HG03064 (cell line): Measurements from ENCODE around the gene ABHD12B.

Source experiments
- ATAC-seq: cut with Tn5 transposase; IDR thresholded peaks from one replicate; pipeline ENCODE4 v1.9.1; 2021; ENCODE audit warnings: low read depth; ENCODE audit not compliant: unreplicated experiment

Gene ABHD12B, protein sequence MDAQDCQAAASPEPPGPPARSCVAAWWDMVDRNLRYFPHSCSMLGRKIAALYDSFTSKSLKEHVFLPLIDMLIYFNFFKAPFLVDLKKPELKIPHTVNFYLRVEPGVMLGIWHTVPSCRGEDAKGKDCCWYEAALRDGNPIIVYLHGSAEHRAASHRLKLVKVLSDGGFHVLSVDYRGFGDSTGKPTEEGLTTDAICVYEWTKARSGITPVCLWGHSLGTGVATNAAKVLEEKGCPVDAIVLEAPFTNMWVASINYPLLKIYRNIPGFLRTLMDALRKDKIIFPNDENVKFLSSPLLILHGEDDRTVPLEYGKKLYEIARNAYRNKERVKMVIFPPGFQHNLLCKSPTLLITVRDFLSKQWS

DNA sequence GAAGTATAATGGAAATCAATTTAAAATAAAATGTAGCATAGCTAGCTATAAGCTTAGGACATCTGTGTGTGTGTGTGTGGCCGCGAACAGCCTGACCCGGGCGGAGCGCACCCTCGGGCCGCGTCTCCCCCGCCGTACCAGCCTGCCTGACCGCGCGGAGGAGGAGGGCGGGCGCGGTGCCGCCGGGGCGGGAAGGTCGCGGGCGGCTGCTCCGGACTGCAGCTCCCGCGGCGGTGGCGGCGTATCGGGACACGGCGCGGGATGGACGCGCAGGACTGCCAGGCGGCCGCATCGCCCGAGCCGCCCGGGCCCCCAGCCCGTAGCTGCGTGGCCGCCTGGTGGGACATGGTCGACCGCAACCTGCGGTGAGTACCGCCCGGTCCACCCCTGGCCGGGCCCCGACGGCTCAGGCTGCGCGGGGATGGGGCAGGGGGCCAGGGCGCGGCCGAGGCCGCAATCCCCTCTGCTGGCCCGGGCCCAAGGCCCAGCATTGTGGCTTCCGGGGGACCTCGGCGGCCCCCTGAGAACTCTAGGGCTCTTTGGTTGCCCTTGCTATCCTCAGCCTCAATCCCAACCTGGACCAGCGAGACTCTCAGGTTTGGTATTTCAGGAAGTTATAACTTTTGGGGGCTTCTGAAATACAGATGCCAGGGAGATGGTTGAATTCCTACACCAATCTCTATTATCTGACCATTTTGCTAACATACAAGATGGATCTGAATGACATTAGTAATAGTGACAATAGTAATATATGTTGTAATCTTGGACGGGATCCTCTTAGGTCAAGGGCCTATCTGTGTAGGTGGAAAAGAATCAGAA is at the start of gene ABHD12B:
TSS of gene ABHD12B (plus strand) at position 140 of the 819 bp plus-strand sequence. CDS start at position 262, 122 bp downstream.
- ATAC-seq = no peak

DNA sequence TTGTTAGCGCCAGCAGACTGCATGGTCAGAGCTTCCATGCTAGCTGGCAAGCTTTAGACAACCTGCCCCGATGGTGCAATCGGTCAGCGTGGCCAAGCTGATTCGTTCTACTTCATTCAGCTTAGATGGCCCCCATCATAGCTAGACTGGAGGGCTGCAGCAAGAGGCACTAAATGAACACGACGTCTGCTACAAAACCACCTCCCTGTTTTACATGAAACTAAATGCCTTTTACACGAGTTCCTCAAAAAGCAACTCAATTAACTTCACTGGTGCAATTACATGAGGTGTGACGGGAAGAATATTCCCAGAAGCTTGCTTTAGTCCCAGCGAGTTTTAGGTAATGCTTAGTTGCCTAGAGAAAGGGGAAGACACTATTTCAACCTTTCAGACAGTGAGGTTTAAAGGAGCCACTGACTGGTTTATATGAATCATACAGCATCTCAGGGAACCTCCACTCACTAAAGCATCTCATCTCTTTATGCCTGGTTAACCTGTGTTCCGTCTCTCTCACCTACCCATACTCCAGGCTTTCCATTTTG is 49.3 kb upstream of the ABHD12B start:
- no peak for ATAC-seq

DNA sequence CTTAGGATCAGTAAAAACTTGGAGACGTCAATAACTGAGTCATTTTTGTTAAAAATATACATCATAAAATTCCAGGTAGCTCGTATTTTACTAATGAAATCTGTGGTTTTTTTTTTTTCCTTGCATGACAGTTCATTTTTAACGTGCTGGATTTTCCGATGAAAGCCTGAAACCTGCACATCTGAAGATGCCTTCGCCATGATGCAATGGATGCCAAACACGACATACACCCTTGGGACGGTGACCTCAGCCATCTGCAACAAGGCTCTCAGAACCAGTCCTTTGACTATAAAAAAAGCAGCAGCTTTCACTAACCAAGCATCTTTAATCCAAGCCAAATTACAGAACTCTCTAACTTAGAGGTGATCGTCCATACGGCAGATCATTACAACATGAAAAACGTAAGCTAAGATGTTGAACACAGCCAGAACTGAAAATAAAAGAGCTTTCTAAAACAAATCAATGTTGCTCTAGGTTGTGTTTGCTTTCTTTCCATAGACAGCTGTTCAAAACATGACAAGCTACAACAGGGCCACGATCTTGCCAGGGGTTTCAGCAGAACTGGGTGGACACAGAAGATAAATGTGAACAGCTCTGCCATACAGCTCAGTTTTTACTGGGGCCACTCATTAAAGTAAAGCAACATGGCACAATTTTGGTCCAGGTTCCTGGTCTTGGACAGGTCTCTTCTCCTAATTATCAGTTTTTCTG is 48.6 kb upstream of the ABHD12B start:
- ATAC-seq = peak; percentile 11

DNA sequence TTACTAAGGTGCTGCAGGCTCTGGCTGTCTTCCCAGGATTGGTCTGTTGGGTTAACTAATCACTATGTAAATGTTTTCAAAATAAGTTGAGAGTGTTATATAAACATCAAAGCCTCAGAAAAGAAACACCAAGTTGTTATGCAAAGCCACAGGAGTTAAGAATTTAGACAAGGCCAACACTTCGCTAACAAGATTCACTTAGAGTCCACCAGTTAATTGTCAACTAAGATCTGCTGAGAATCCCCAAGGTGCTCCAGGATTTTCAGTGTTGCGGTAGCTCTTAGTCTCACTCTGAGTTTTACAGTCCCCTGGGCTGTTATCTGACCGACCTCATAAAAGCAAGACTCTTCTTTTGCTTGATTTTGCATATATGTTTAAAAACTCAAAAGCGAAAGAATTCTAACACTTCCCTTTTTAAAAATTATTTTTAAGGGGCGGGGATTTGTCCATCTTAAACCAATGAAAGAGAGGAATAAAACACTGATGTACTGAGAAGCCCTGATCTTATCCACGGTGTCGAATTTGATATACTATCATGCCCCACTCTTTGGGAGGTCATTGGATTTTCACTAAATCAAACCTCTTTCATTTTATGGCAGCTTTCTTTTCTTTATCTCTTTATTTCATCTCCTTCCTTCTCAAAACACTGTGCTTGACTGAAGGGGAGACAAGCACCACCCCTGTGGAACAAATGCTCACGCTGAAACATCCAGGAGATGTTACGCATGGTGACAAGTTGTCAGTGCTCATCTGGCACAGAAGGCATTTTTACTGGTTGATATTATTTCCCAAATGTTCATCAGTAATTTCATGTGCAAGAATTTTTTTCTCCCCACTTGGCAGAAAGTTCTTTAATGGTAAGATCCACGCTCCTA is 47.9 kb upstream of the ABHD12B start:
- ATAC-seq = peak; percentile 75

DNA sequence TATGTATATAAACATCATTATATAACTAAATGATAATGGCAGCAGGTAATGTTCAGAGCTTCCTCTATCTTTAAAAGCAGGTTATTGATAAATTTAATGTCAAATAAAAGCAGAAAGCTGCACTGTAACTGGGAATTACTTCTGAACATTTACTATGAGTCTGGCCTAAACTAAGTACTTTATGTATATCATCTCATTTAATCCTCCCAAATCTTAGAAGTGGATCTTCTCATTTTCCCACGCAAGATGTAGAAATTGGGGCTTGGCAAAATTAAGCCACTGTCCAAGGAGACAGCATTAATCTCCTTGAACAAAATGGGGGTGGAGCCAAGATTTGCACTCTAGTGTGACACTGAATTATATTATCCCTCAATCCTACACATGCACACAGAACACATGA is 46.5 kb upstream of the ABHD12B start:
- no peak for ATAC-seq

DNA sequence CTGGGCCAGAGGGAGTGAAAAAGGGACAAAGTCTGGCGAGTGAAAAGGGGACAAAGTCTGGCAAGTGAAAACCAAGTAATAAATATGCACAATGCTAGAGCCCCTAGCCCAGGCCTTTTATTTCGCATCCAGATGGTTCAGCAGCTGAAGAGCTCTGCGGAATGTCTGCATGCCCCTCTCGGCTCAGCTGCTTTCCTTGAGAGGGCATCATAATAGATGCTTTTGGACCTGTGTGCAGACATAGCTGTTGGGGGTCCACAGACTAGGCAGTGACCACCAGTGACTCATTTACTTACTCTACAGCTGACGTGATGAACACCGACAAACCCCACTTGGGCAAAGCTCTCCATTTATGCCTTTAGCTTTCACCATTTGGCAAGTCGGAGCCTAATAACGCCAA is 45.2 kb upstream of the ABHD12B start:
- no peak for ATAC-seq

DNA sequence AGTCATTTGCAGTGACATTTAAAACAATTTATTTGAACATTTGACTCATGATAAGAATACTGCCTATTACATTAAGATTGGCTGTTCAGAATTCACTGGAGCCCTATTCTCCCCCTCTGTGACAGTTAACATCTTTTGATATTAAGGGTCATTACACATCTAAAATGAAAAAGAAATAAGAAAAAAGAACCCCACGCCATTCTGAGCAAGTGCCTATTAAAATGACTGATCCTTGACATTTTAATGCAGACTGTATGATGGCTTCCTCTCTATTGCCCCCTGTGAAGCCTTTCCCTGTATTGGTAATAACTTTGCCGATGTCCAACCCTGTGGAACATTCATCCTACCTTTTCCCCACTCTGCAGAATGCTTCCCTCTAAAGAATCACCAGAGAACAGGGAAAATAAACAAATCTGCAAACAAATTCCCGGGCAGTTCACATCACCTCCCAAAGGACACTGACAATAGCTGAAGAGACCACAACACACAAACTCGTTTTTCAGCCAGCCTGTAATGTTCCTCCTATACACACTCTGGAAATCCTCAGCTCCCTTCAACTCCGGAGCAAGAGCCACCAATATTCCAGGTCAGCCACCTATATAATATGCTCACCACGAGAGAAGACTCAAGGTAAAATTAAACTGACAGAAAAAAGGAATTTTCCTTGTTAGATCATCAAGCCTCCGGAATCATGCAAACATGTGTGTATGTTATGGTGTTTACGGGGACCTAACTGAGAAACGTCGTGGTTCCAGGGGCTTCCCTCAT is 42.9 kb upstream of the ABHD12B start:
- ATAC-seq = no peak

DNA sequence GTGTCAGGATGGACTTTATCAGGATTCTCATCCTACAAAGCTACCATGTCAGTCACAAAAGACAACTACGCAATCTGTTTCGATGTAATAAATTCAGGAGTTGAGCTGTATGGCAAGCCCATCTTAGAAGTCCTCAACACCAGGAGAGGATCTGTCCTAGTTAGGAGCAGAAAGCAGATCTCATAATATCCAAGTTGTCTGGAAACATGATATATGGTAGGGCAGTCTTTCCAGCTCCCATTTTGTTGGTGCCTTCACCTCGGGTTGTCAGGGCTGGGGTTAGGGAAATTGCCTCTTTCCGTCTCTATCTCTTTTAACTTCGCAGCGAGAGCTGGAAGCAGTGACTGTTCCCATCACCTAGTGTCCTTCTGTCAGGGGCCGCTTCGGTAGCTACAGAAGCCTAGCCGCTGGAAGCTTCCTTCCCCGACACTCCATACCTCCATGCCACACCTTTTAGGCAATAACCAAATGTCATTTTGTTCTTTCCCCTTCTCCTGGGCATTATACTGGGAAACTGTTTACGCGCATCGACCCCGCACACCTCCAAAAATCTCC is 42.3 kb upstream of the ABHD12B start:
- ATAC-seq = no peak

DNA sequence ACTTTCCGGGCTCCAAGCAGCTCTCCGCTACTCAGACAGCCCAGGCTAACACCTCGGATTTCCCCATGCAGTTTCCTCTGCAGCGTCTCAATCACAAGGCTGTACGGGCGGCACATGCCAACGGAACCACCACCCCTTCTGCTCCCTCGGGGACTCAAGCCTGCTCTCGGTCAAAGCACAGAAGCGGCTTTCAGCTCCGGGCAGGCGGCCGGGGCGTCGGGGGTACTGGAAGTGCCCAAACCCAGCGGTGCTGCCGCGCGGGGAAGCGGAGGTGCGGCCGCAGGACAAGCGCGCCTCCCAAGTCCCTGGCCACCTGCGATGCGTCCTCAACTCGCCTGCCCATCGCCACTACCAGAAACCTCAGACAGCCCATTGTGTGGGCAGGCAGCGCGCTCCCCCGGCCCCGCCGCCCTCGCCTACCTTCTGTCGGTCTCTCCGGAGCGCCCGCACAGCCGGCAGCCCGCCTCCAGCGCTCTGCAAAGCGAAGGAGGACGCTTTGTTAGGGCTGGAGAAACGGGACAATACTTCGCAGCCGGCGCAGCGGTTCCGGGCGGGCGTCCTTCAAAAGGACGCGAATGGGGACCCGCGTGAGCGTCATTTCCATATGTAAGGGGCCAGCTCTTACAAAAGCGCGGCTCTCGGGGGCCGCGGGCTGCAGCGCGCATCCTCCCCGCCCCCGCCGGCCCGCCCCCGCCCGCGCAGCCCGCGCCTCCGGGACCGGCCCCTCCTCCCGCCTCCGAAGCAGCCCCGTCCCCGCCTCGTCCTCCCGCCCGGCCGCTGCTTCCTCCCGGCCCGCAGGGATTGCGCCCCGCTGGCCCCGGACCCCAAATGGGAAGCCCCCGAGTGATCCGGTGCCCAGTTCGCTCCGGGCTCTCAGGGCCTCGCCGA is 41.6 kb upstream of the ABHD12B start:
- peak; percentile 37 for ATAC-seq

DNA sequence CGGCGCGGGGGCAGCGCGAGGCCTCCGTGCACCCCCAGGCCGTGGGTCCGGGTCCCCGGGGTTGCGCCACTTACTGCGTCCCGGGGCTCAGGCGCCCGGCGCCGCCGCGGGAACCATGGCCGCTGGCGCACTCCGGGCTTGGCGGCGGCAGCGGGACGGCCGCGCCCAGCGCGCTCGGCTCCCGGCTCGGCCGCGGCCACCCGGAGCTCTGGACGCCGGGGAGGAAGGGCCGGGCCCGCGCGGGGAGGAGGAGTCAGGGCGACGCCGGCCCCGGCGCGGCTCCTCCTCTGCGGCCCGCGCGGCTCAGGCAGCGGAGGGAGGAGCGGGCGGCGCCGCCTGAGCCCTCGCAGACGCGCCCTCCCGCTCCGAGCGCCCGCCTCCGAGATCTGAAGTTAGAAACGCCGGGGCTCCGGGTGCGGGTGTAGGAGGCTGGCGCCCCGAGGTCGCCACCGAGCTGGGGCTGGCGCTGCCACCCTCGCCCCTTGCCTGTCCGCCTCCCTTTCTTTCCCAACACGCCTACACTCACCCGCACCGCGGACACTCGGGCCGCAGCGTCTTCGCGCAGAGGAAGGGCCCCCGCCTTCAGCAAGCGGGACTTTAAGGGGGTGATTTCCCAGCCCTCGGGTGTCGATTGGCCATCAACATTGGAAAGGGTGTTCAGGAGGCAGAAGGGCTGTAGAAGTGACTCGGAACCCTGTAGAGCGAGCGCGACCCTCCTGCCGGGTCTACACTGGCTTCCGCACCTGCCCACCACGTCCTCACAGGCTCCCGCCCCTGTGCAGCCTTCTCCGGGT is 40.7 kb upstream of the ABHD12B start, which contains the start of gene NIN:
TSS of gene NIN (minus strand) at position 231 of the 794 bp plus-strand sequence. CDS start 9,106 bp downstream, outside the sequence.
- peak; percentile 74 for ATAC-seq

DNA sequence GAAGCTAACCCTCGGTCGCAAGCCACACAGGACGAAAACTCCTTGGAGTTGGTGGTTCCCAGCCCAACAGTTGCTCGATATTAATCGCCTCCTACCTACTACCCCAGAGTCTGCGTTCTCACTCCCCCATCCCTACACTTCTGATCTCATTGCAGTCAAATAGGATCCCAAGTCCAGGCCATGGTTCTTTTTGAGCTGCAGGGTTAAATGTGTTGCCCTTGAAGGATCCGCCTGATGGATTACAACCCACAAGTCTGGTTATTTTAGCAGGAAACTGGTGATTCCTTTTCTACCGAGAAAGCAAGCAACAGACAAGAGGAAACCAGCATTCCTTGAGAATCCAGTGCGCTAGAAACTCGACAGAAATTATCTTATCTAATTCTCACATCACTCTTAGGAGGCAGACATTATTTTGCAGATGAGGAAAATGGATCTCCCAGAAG is 40.1 kb upstream of the ABHD12B start:
- no peak for ATAC-seq

DNA sequence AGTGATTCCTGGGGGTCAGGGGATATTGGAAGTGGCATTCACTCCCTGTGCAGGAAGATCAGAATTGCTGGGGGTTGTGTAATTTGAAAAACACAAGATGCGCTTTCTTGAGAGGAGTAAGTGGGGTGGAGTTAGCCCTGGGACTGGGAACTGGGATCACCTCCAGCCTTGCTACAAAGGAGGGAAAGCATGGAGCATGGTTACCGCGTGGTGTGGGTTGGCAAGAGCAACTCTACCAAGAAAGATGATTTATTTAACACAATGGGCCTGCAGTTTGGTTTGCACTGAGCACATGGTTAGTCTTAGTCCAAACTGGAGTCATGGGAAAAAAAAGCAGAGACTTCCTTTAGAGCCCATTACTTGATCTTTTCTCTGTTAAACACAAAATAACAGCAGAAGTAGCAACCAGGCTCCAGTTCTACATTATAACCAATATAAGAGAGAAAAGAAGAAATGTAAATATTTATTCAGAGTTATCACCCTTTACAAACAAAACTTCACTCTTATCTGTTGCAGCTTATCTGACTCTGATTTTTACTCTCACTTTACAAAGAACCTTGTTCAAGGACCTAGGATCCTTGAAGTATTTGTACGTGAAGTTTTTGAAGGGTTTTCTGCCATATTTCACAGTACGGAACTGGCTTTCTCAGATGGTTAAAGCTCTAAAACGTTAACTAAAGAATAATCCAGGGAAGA is 38.8 kb upstream of the ABHD12B start:
- no peak for ATAC-seq

DNA sequence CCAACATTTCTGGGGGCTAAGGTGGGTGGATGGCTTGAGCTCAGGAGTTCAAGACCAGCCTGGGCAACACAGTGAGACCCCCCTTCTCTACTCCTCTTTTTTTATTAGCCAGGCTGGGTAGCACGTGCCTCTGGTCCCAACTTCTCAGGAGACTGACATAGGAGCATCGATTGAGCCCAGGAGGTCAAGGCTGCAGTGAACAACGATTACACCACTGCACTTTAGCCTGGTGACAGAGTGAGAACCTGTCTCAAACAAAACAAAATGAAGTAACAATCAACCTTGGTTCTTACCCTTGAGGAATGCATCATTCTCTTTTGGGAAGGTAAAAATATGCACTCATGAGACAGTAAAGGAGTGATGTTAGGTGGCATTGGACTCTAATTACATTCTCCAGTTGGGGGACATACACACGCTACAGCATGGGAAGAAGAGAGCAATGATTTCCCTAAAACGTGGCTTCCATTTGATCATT is 37.0 kb upstream of the ABHD12B start:
- ATAC-seq = no peak

DNA sequence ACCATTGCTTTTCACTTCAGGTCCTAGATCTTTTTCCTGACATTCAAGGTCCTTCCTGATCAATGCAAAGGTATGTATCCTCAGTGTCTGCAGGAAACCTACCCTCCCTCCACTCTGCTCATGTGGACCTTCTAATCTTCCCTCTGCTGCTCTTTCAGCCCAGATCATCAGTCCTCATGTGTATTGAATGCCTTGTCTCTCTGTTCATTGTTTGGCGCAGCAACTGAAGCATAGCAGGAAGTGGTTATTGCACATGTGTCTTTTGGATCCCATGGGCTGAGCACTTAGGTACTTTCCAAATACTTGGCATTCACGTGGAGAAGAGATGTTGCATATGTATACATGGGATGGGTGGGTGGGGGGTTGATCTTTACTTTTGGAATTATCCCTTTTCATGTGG is 36.6 kb upstream of the ABHD12B start:
- ATAC-seq = no peak

DNA sequence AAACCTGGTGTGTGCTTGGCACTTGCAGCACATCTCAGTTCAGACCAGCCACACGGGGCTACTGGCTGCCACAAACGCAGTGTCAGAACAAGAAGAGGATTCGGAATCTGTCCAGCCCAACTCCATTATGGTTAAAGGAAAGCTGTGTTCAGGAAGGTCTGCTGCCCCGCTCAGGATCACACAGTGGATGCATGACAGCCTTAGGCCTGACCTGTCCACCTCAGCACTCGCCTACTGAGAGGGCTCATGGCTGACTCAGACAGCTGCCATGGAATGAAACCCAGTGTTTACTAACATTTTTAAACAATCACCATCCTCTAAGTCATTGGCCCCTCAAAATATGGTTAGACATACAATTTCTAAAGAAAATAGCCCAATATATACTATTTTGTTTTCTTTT is 35.3 kb upstream of the ABHD12B start:
- ATAC-seq = no peak

DNA sequence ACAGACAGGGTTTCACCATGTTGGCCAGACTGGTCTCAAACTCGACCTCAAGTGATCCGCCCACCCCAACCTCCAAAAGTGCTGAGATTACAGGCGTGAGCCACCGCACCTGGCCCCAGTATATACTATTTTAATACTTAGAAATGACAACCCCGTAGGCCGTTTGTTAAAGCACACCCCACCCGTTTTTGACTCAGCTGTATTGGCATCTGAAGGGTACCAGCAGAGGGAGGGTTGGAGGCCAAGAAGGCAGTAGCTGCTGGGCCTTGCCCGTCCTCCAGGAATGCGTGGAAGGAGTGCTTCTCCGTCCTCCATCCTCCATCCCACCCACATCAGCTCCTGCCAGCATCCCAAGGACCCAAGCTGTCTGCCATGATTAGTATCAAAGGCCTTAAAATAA is 34.6 kb upstream of the ABHD12B start:
- no peak for ATAC-seq
